ENCODE data around the gene SLC9A8. TPM values are rescaled to one million over a fixed set of nuclear protein-coding genes. Genes with fewer than 3 reads are reported as not detected.

The SLC9A8 gene
- 6.2 and 6.7 TPM in 2 replicates for total RNA-seq (2021; fragmentation: NEBNext Ultra II Directional; extraction: Animal tissue kit (Norgen Biotek cat#: 25700))
- polyA plus RNA-seq (2011; rRNA removed), result 3.2 and 5.0 TPM in 2 replicates
- 3.0 TPM for polyA plus RNA-seq (2011; cell fraction: cytosol; rRNA removed)
- polyA plus RNA-seq (2011; cell fraction: nucleus; rRNA removed), result 10.2 TPM
- polyA plus RNA-seq (2012, experiment 1 of 2), result 5.1 to 9.0 TPM (median 6.0 TPM) in 4 replicates
- polyA plus RNA-seq (2012, experiment 2 of 2), result 3.4 TPM
- 7.5 TPM for polyA plus RNA-seq (2013, experiment 1 of 2)
- 7.5 TPM for polyA plus RNA-seq (2013, experiment 2 of 2)
- 6.6 and 14.1 TPM in 2 replicates for polyA minus RNA-seq (2011; rRNA and poly(A)+ RNA removed)
- 2.7 TPM for polyA minus RNA-seq (2011; cell fraction: cytosol; rRNA and poly(A)+ RNA removed)
- 18.1 TPM for polyA minus RNA-seq (2011; cell fraction: nucleus; rRNA and poly(A)+ RNA removed)
- long read RNA-seq, experiment 1, partial matches to known transcripts, result 0 of 1 reads
- long read RNA-seq, experiment 1, other reads (novel, unspliced or antisense), result 1 of 1 reads
- long read RNA-seq, experiment 2, partial matches to known transcripts, result 0 of 1 reads
- long read RNA-seq, experiment 2, other reads (novel, unspliced or antisense), result 1 of 1 reads

GRCh38 chr20:49812507-49813304 is at the start of gene SLC9A8:
TSS of gene SLC9A8 (plus strand) at chr20:49812828. CDS start at chr20:49812923, 95 bp downstream.
- Histone ChIP-seq H4K91ac (replicated peaks; ENCODE audit: insufficient read length, low read length) (peak within 1 kb of the TSS; percentile 1), H3K79me1 (ENCODE audit: low read depth, low read length) (peaks cover 5% of the 10 kb centered on the region; the same call in 1 of the 2 replicates), H2AK5ac (ENCODE audit: low read depth, low read length) (peak within 1 kb of the TSS; percentile 2; the same call in 1 of the 2 replicates), H3K23ac (ENCODE audit: insufficient read length) (no peak within 1 kb of the TSS), H2AFZ (ENCODE audit: low read length) (peak within 1 kb of the TSS; percentile 43), H3K4me1 (replicated peaks in 1 of 4; ENCODE audit: control insufficient read depth in 3 of 4, insufficient read depth in 4 of 4, low read length in 3 of 4) (peaks cover 0 to 7% (median 3%) of the 10 kb centered on the region in 4 experiments; a peak in 4 of 7 replicates), H3K9ac (replicated peaks in 1 of 4; ENCODE audit: extremely low read depth in 1 of 4, low read depth in 3 of 4, low read length in 3 of 4) (peak within 1 kb of the TSS; percentile 59 to 92 (median 67)), H4K8ac (ENCODE audit: extremely low read depth, insufficient read depth, low read length) (peak within 1 kb of the TSS; percentile 94), H3K36me3 (ENCODE audit: control insufficient read depth in 2 of 4, insufficient read depth in 4 of 4, low read length in 3 of 4) (peaks cover 0 to 6% (median under 1%) of the 10 kb centered on the region in 4 experiments; a peak in 1 of 8 replicates), H2BK5ac (ENCODE audit: low read depth, low read length) (peak within 1 kb of the TSS; percentile 91), H3K23me2 (ENCODE audit: low read depth, low read length) (peaks cover 8% of the 10 kb centered on the region; the same call in 1 of the 2 replicates), H3K79me2 (ENCODE audit: control insufficient read depth in 1 of 2, insufficient read depth in 2 of 2, low read length in 2 of 2) (no peaks in the 10 kb centered on the region; a peak in 1 of 4 replicates), H2BK20ac (ENCODE audit: low read length) (no peak within 1 kb of the TSS), H3K14ac (ENCODE audit: insufficient read length) (no peak within 1 kb of the TSS), H3K4me3 (ENCODE audit: extremely low read depth in 1 of 4, insufficient read depth in 2 of 4, low read depth in 3 of 4, low read length in 4 of 4) (peak within 1 kb of the TSS; percentile 77 to 94 (median 86)), H2BK12ac (ENCODE audit: low read depth, low read length) (peak within 1 kb of the TSS; percentile 23; the same call in 1 of the 2 replicates), H3K27me3 (replicated peaks in 1 of 4; ENCODE audit: control insufficient read depth in 3 of 4, extremely low read depth in 1 of 4, insufficient read depth in 3 of 4, low read length in 3 of 4) (no peaks in the 10 kb centered on the region; a peak in 1 of 7 replicates), H3K27ac (ENCODE audit: low read depth, low read length) (peak within 1 kb of the TSS; percentile 66), H3K56ac (replicated peaks; ENCODE audit: insufficient read length, low read depth, low read length) (peak within 1 kb of the TSS; percentile 60), H3K4me2 (ENCODE audit: insufficient read depth in 1 of 2, low read depth in 2 of 2, low read length in 2 of 2) (peak within 1 kb of the TSS; percentile 77 to 85), H2BK15ac (ENCODE audit: low read length) (no peak within 1 kb of the TSS), H4K20me1 (replicated peaks in 1 of 2; ENCODE audit: control insufficient read depth in 1 of 2, insufficient read depth in 2 of 2, low read length in 2 of 2) (no peaks in the 10 kb centered on the region), H4K5ac (ENCODE audit: insufficient read length, low read depth, low read length) (peak within 1 kb of the TSS; percentile 81), H2BK120ac (replicated peaks; ENCODE audit: low read depth, low read length) (no peak within 1 kb of the TSS), H3K18ac (ENCODE audit: extremely low read depth, low read length) (peak within 1 kb of the TSS; percentile 62; the same call in 1 of the 2 replicates), H3K4ac (replicated peaks; ENCODE audit: insufficient read length, low read depth, low read length) (no peak within 1 kb of the TSS), H3K9me3 (ENCODE audit: insufficient read depth in 2 of 2, low read depth in 1 of 2, low read length in 1 of 2) (no peaks in the 10 kb centered on the region)
- ChIA-PET POLR2A (ENCODE audit: partially characterized antibody) (interaction anchor here (0.7 to 1.9 kb wide), 7 partner anchors 12 to 183 kb away, joined by 3 to 5 read pairs (median 3); no protein-coding TSS in a partner anchor), CTCF (ENCODE audit: partially characterized antibody) (interaction anchor here (0.8 to 2.0 kb wide), 5 partner anchors 13 to 119 kb away, joined by 3 to 8 read pairs (median 4); no protein-coding TSS in a partner anchor)
- FAIRE-seq (no peak), DNase-seq (ENCODE audit: low read depth in 1 of 2, low spot score in 2 of 2) (peak; percentile 63 to 87)
- WGBS, 2 experiments (ENCODE audit: extremely low coverage in 1 of 2, insufficient coverage in 1 of 2, insufficient read length in 1 of 2, insufficient replicate concordance in 2 of 2, low coverage in 1 of 2, low lambda C conversion rate in 2 of 2, missing lambda C conversion rate in 1 of 2), result 2% methylated on average over 37 of the region's 61 CpGs; no CpG with 5 or more reads in 1 of the 2 experiments
- peak; percentile 65 for TF ChIP-seq BACH1 (IDR thresholded peaks at IDR 0.05; ENCODE audit: low read length)
- no peak for TF ChIP-seq TCF12 (IDR thresholded peaks at IDR 0.05; ENCODE audit: low read depth, low read length)
- no peak for TF ChIP-seq ATF3 (IDR thresholded peaks at IDR 0.05; ENCODE audit: insufficient read depth, low read depth, low read length)
- no peak for TF ChIP-seq KDM5A (IDR thresholded peaks at IDR 0.05; ENCODE audit: low read length)
- peak; percentile 28 for TF ChIP-seq TAF7 (optimal IDR thresholded peaks at IDR 0.05; ENCODE audit: borderline replicate concordance, low read depth, low read length)
- peak; percentile 30; the same call in 1 of the 2 replicates for TF ChIP-seq USF2 (IDR thresholded peaks at IDR 0.05; ENCODE audit: low read length)

All from H1 (cell line).